ENCODE measurements around the gene PAK2.
"Not testable (repeated sequence)": the region's sequence is repeated elsewhere in the genome, so short reads cannot be mapped to it uniquely, and the experiment has no call there.

DNA sequence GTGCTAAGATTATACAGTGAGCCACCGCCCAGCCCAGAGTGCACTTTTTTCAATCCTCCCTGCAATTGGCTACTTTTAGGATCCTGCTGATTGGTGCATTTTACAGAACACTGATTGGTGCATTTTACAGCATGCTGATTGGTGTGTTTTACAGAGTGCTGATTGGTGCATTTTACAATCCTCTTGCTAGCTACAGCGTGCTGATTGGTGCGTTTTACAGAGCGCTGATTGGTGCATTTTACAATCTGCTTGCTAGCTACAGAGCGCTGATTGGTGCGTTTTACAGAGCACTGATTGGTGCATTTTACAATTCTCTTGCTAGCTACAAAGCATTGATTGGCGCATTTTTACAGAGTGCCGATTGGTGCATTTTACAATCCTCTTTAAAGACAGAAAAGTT lies 123.3 kb downstream of the PAK2 start:
- TF ChIP-seq, protein P1, sequence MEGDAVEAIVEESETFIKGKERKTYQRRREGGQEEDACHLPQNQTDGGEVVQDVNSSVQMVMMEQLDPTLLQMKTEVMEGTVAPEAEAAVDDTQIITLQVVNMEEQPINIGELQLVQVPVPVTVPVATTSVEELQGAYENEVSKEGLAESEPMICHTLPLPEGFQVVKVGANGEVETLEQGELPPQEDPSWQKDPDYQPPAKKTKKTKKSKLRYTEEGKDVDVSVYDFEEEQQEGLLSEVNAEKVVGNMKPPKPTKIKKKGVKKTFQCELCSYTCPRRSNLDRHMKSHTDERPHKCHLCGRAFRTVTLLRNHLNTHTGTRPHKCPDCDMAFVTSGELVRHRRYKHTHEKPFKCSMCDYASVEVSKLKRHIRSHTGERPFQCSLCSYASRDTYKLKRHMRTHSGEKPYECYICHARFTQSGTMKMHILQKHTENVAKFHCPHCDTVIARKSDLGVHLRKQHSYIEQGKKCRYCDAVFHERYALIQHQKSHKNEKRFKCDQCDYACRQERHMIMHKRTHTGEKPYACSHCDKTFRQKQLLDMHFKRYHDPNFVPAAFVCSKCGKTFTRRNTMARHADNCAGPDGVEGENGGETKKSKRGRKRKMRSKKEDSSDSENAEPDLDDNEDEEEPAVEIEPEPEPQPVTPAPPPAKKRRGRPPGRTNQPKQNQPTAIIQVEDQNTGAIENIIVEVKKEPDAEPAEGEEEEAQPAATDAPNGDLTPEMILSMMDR (IDR thresholded peaks at IDR 0.05), result not testable (repeated sequence)
- not testable (repeated sequence) for TF ChIP-seq EZH2, EZH2phosphoT487 (IDR thresholded peaks at IDR 0.05)

Measured in neural progenitor cell (in vitro differentiated cells).